ENCODE measurements around the gene NSD1. TPM values are rescaled to one million over a fixed set of nuclear protein-coding genes. Genes with fewer than 3 reads are reported as not detected.

NSD1 gene
- total RNA-seq, 3 donors from 2014 or later, result 37.7 to 52.2 (median 38.6) TPM

DNA sequence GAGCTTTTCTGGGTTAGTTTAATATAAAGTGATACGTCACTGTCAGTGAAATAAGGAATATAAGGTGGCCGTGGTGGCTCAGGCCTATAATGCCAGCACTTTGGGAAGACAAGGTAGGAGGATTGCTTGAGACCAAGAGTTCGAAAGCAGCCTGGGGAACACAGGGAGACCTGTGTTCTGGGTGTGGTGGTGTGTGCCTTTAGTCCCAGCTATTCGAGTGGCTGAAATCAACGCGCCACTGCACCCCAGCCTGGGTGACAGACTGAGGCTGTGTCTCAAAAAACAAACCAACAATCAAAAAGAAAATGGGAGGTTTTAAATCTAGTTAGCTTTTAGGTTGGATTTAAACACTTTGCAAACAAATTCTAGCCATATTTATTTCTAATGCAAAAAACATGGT lies 53.1 kb downstream of the NSD1 start:
- no peaks in the 10 kb centered on the region for H3K36me3 ChIP-seq
- intact Hi-C loops (cut with DNase I; ENCODE audit: low total_unique reads), result no loop called here
- DNase-seq (ENCODE audit: low spot score in 2 of 2), result no peak

DNA sequence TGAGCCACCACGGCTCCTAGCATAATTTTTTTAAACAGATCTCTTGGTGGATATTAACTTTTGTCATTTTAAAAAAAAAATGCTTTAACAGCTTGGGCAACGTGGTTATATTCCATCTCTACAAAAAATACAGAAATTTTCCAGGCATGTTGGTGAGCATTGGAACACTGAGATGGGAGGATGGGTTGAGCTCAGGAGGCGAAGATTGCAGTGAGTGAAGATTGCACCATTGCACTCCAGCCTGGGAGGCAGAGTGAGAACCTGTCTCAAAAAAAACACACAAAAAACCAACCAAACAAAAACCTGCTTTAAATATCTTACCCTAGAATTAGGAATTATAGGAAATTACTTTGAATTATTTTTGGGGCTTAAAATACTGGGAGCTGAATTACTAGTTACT lies 55.2 kb downstream of the NSD1 start:
- no peak overlapping the region for H3K4me3 ChIP-seq
- no peak for DNase-seq (ENCODE audit: low spot score in 2 of 2)
- no peaks in the 10 kb centered on the region for H3K9me3 ChIP-seq
- H3K27ac ChIP-seq, result no peak overlapping the region
- no peaks in the 10 kb centered on the region for H3K4me1 ChIP-seq
- no peaks in the 10 kb centered on the region for H3K27me3 ChIP-seq
- intact Hi-C loops (cut with DNase I; ENCODE audit: low total_unique reads), result no loop called here
- H3K36me3 ChIP-seq, result no peaks in the 10 kb centered on the region
- TF ChIP-seq CTCF (IDR thresholded peaks at IDR 0.05), result no peak
- TF ChIP-seq POLR2A (IDR thresholded peaks at IDR 0.05), result no peak
- TF ChIP-seq POLR2AphosphoS5 (IDR thresholded peaks at IDR 0.05), result no peak

More for the DNA sequence above, 53.1 kb downstream of the NSD1 start:
- Histone ChIP-seq H3K27me3 (no peaks in the 10 kb centered on the region), H3K27ac (no peak overlapping the region), H3K9me3 (no peaks in the 10 kb centered on the region), H3K4me1 (no peaks in the 10 kb centered on the region), H3K4me3 (no peak overlapping the region)
- TF ChIP-seq CTCF (IDR thresholded peaks at IDR 0.05) (no peak), POLR2AphosphoS5 (IDR thresholded peaks at IDR 0.05) (no peak), POLR2A (IDR thresholded peaks at IDR 0.05) (no peak)

DNA sequence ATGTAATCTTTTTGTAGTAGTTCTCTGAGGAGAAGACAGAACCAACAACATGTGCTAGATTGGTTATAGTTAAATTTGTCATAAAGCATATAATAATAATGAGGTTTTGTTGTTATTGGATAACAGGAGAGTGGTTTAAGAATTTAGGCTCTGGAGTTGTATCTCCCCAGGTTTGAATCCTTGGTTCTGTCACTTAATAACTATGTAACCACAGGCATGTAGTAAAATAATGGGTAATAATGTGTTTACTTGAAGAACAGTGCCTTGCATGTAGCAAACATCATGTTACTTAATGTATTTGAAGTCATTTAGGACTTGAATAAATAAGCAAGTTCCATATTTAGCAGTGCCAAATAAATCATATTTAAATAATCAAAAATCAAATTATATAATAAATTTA lies 55.8 kb downstream of the NSD1 start:
- DNase-seq (ENCODE audit: low spot score in 2 of 2), result no peak
- Histone ChIP-seq H3K27ac (no peak overlapping the region), H3K36me3 (no peaks in the 10 kb centered on the region), H3K4me1 (no peaks in the 10 kb centered on the region), H3K9me3 (no peaks in the 10 kb centered on the region), H3K4me3 (no peak overlapping the region), H3K27me3 (no peaks in the 10 kb centered on the region)
- intact Hi-C loops (cut with DNase I; ENCODE audit: low total_unique reads), result no loop called here
- no peak for TF ChIP-seq POLR2A (IDR thresholded peaks at IDR 0.05)
- TF ChIP-seq POLR2AphosphoS5 (IDR thresholded peaks at IDR 0.05), result no peak
- no peak for TF ChIP-seq CTCF (IDR thresholded peaks at IDR 0.05)

- intact Hi-C loops (cut with DNase I; ENCODE audit: low total_unique reads), result no loop called here
- Histone ChIP-seq H3K4me3 (no peak overlapping the region), H3K36me3 (no peaks in the 10 kb centered on the region), H3K27ac (no peak overlapping the region), H3K9me3 (no peaks in the 10 kb centered on the region), H3K27me3 (no peaks in the 10 kb centered on the region), H3K4me1 (no peaks in the 10 kb centered on the region)
- TF ChIP-seq POLR2A (IDR thresholded peaks at IDR 0.05) (no peak), POLR2AphosphoS5 (IDR thresholded peaks at IDR 0.05) (no peak), CTCF (IDR thresholded peaks at IDR 0.05) (no peak)
- DNase-seq (ENCODE audit: low spot score in 2 of 2), result no peak
Observed at GRCh38 chr5:177189965-177190364, 56.4 kb downstream of the NSD1 start.

DNA sequence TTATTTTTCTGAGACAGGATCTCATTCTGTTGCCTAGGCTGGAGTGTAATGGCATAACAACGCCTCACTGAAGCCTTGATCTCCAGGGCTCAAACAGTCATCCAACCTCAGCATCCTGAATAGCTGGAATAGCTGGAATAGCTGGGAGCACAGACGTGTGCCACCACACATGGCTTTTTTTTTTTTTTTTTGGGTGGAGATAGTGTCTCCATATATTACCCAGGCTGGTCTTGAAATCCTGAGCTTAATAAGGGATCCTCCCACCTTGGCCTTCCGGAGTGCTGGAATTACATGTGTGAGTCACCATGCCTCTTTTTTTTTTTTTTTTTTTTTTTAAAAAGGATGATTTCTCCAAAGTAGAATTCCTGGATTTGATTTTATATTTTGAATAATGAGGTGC lies 60.7 kb downstream of the NSD1 start:
- no peak overlapping the region for H3K27ac ChIP-seq
- intact Hi-C loops (cut with DNase I; ENCODE audit: low total_unique reads), result no loop called here
- DNase-seq (ENCODE audit: low spot score in 2 of 2), result no peak
- TF ChIP-seq POLR2A (IDR thresholded peaks at IDR 0.05) (no peak), CTCF (IDR thresholded peaks at IDR 0.05) (no peak), POLR2AphosphoS5 (IDR thresholded peaks at IDR 0.05) (no peak)
- H3K4me1 ChIP-seq, result no peaks in the 10 kb centered on the region
- H3K27me3 ChIP-seq, result no peaks in the 10 kb centered on the region
- H3K36me3 ChIP-seq, result no peaks in the 10 kb centered on the region
- H3K4me3 ChIP-seq, result no peak overlapping the region
- H3K9me3 ChIP-seq, result no peaks in the 10 kb centered on the region
